Fibroblast of pulmonary artery (primary cell): ENCODE data around the gene ZFPM1.

Experiments
- DNase-seq: peaks from one replicate; pipeline ENCODE4 v3.0.0-alpha.2; 2010; ENCODE audit warnings: low read depth
- H3K4me3 ChIP-seq: replicated peaks from 2 replicates; pipeline ENCODE4 v1.5.1; 2011; ENCODE audit warnings: low read depth, mild to moderate bottlenecking, control low read depth, low read length, moderate library complexity
- CTCF ChIP-seq: IDR thresholded peaks from 2 replicates; pipeline ENCODE4 v1.5.1; 2011; ENCODE audit warnings: mild to moderate bottlenecking, control low read depth, low read length, inconsistent platforms; ENCODE audit errors: missing control alignments

The ZFPM1 gene

GRCh38 chr16:88455610-88456355 is 2.7 kb downstream of the ZFPM1 start:
- no peak for TF ChIP-seq CTCF
- DNase-seq: peak; percentile 60
- H3K4me3 ChIP-seq: peak overlapping the region; percentile 54

- DNase-seq: no peak
- peak overlapping the region; percentile 54 for H3K4me3 ChIP-seq
- no peak for TF ChIP-seq CTCF
Observed at GRCh38 chr16:88456356-88457292, 3.5 kb downstream of the ZFPM1 start.

GRCh38 chr16:88458039-88458772 is 5.1 kb downstream of the ZFPM1 start:
- DNase-seq: peak; percentile 39
- no peak overlapping the region for H3K4me3 ChIP-seq
- TF ChIP-seq CTCF: no peak

DNA sequence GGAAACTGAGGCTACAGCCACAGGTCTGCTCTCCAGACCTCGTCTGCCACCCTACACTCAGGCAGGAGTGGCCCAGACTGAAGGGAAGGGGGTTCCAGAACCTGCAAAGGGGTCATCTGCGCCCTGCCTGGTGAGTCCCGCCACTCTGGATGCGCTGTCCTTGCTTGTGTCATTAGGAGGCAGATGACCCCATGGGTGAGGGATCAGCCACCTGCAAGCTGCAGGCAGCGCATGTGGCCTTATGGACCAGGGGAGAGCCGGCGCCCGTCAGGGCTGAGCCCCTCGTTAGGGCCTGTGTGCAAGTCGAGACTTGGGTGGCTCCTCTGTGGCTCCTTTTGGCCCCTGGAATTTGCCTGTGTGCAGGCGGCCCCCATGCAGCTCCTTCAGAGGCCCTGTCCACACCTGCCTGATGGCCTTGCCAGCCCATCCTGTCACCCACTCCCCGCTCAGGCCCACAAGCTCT is 5.7 kb downstream of the ZFPM1 start:
- no peak for DNase-seq
- TF ChIP-seq CTCF: no peak
- H3K4me3 ChIP-seq: no peak overlapping the region

DNA sequence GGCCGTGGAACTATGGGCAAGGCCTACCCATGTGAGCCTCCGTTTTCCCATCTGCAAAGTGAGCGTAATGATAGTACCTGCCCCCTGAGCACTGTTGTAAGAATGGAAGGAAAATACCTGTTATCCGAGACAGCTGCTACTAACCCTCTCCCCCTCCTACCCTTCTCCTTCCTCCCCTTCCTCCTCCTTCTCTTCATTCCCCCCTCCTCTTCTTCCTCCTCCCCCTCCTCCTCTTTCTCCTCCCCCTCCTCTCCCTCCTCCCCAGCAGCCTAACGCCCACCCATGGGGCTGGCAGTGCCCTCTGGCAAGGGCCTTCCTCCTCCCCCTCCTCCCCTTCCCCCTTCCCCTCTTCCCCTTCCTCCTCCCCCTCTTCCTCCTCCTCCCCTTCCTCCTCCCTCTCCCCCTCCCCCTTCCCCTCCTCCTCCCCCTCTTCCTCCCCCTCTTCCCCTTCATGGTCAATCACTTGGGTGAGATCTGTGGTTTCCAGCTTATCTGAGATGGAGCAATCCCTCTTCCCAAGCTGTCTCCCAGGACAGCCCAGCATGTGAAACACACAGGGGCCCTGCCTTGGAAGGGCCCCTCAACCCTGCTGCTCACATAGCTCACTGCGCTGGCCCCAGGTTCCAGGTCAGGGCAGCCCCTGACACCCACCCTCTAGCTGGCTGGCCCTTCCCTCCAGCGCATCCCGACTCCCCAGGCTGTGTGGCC is 6.4 kb downstream of the ZFPM1 start:
- H3K4me3 ChIP-seq: no peak overlapping the region
- DNase-seq: peak; percentile 58
- no peak for TF ChIP-seq CTCF
